ENCODE results near the gene KHNYN. TPM values are rescaled to one million over a fixed set of nuclear protein-coding genes. Genes with fewer than 3 reads are reported as not detected.

The KHNYN gene
- 0.53 and 0.92 TPM in 2 replicates for polyA plus RNA-seq
- polyA minus RNA-seq, result 0.73 and 1.0 TPM in 2 replicates

DNA sequence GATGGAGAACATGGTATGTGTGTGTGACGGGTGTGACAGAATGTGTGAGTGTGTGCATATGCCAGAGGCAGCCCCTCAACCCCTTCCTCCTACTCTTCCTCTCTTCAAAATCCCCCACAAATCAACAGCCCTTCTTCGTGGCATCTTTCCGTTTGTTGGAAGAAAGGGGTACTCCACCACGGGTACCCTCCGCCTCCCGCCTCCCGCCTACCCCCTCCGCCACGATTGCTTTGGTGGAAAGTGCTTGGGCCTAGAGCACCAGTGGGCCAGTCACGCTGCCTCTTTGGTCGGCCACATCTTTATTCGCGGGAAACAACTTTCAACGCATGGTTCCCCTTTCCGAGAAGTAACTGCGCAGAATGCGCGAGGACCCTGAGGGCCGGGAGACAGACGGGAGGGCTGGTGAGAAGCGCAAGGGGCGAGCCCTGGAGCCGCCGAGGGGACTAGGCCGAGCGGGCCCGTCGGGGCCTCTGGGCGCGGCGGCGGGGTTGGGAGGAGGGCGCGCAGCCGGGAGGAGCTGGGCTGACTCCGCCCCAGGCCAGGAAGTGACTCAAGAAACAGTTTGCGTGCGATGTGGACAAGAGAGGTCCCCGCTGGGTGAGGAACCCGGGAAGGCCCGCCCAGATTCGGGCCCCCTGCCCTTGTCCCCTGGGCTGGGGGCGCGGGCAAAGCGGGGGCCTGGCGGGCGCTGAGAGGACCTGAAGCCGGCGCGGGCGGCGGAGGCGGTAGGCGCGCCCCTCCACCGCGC is at the start of gene KHNYN, which contains the start of gene CBLN3:
KHNYN (plus strand) TSS at position 560 of the 748 bp plus-strand sequence. CDS start 777 bp downstream, outside the sequence.
CBLN3 (minus strand) TSS at position 274 of the 748 bp plus-strand sequence. CDS start 614 bp downstream, outside the sequence.
- Histone ChIP-seq H3K9me3 (ENCODE audit: low read length) (no peaks in the 10 kb centered on the region), H3K27me3 (ENCODE audit: insufficient read depth, low read depth, low read length) (peaks cover 9% of the 10 kb centered on the region), H3K9ac (ENCODE audit: low read length) (no peak within 1 kb of the TSS), H2AFZ (ENCODE audit: low read depth, low read length) (no peak within 1 kb of the TSS), H3F3A (ENCODE audit: insufficient read depth, low read length, poor library complexity, severe bottlenecking) (no peaks in the 10 kb centered on the region), H3K79me2 (replicated peaks; ENCODE audit: insufficient read depth, low read length) (no peaks in the 10 kb centered on the region), H3K27ac (ENCODE audit: low read length) (no peak within 1 kb of the TSS), H3K4me3 (ENCODE audit: low read length) (peak within 1 kb of the TSS; percentile 48), H3K9me2 (ENCODE audit: insufficient read depth, low read length) (no peaks in the 10 kb centered on the region), H4K20me1 (ENCODE audit: insufficient read depth) (no peaks in the 10 kb centered on the region), H3K4me2 (ENCODE audit: low read length) (no peak within 1 kb of the TSS), H3K36me3 (ENCODE audit: insufficient read depth, low read length) (no peaks in the 10 kb centered on the region)
- TF ChIP-seq, protein P1, sequence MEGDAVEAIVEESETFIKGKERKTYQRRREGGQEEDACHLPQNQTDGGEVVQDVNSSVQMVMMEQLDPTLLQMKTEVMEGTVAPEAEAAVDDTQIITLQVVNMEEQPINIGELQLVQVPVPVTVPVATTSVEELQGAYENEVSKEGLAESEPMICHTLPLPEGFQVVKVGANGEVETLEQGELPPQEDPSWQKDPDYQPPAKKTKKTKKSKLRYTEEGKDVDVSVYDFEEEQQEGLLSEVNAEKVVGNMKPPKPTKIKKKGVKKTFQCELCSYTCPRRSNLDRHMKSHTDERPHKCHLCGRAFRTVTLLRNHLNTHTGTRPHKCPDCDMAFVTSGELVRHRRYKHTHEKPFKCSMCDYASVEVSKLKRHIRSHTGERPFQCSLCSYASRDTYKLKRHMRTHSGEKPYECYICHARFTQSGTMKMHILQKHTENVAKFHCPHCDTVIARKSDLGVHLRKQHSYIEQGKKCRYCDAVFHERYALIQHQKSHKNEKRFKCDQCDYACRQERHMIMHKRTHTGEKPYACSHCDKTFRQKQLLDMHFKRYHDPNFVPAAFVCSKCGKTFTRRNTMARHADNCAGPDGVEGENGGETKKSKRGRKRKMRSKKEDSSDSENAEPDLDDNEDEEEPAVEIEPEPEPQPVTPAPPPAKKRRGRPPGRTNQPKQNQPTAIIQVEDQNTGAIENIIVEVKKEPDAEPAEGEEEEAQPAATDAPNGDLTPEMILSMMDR (IDR thresholded peaks at IDR 0.05; ENCODE audit: poor library complexity, severe bottlenecking), result no peak
- TF ChIP-seq, protein P2, sequence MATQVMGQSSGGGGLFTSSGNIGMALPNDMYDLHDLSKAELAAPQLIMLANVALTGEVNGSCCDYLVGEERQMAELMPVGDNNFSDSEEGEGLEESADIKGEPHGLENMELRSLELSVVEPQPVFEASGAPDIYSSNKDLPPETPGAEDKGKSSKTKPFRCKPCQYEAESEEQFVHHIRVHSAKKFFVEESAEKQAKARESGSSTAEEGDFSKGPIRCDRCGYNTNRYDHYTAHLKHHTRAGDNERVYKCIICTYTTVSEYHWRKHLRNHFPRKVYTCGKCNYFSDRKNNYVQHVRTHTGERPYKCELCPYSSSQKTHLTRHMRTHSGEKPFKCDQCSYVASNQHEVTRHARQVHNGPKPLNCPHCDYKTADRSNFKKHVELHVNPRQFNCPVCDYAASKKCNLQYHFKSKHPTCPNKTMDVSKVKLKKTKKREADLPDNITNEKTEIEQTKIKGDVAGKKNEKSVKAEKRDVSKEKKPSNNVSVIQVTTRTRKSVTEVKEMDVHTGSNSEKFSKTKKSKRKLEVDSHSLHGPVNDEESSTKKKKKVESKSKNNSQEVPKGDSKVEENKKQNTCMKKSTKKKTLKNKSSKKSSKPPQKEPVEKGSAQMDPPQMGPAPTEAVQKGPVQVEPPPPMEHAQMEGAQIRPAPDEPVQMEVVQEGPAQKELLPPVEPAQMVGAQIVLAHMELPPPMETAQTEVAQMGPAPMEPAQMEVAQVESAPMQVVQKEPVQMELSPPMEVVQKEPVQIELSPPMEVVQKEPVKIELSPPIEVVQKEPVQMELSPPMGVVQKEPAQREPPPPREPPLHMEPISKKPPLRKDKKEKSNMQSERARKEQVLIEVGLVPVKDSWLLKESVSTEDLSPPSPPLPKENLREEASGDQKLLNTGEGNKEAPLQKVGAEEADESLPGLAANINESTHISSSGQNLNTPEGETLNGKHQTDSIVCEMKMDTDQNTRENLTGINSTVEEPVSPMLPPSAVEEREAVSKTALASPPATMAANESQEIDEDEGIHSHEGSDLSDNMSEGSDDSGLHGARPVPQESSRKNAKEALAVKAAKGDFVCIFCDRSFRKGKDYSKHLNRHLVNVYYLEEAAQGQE (IDR thresholded peaks at IDR 0.05; ENCODE audit: borderline replicate concordance), result no peak
- TF ChIP-seq MXI1 (conservative IDR thresholded peaks at IDR 0.05; ENCODE audit: poor library complexity, severe bottlenecking) (no peak), TAF1 (IDR thresholded peaks at IDR 0.05; ENCODE audit: low read depth) (no peak), RAD21 (conservative IDR thresholded peaks at IDR 0.05) (no peak), EZH2 (IDR thresholded peaks at IDR 0.05; ENCODE audit: borderline replicate concordance, insufficient read depth, low read length, poor library complexity, severe bottlenecking) (no peak)

DNA sequence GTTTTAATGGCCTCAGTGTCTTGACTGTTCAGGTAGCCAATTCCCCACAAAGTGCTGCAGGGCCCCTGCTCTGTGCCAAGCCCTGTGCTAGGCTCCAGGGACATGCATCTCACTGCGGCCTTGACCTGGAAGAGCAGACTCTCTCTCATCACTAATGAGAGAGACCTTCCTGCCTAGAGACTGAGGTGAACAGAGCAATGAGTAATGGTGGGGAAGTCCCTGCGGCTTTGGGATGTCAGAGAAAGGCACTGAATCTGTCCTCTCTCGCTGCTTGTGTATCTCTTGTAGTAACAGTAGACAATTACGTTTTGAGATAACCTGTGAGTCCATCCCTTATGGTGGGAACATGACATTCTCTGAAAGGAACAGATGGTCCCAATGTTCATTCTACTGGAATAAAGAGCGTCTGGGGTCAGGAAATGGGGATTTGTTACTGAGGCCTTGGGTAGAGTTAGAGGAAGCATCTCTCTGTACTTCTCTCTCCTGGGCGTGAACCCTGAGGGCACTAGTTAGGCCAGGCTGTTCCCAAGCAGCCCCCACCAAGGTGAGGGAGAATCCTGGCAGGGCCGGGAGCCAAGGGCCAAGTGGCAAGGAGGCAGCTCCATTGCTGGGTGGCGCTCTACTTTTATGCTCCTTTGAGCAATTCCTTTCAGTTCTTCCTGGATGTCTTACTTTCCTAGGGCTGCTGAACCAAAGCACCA is 48.2 kb upstream of the KHNYN start:
- Histone ChIP-seq H3F3A (ENCODE audit: insufficient read depth, low read length, poor library complexity, severe bottlenecking) (no peaks in the 10 kb centered on the region), H3K27me3 (ENCODE audit: insufficient read depth, low read depth, low read length) (no peaks in the 10 kb centered on the region), H2AFZ (ENCODE audit: low read depth, low read length) (no peak overlapping the region), H3K27ac (ENCODE audit: low read length) (no peak overlapping the region), H3K4me3 (ENCODE audit: low read length) (no peak overlapping the region), H3K4me2 (ENCODE audit: low read length) (no peak overlapping the region), H3K9me3 (ENCODE audit: low read length) (no peaks in the 10 kb centered on the region), H3K9me2 (ENCODE audit: insufficient read depth, low read length) (no peaks in the 10 kb centered on the region), H4K20me1 (ENCODE audit: insufficient read depth) (no peaks in the 10 kb centered on the region), H3K36me3 (ENCODE audit: insufficient read depth, low read length) (no peaks in the 10 kb centered on the region), H3K79me2 (replicated peaks; ENCODE audit: insufficient read depth, low read length) (no peaks in the 10 kb centered on the region), H3K9ac (ENCODE audit: low read length) (no peak overlapping the region)
- TF ChIP-seq RAD21 (conservative IDR thresholded peaks at IDR 0.05) (no peak), EZH2 (IDR thresholded peaks at IDR 0.05; ENCODE audit: borderline replicate concordance, insufficient read depth, low read length, poor library complexity, severe bottlenecking) (no peak)

Measured in neural cell (in vitro differentiated cells).